GM12878 (cell line): Measurements from ENCODE around the gene RCBTB2.

Experiments used
- ATF3 ChIP-seq: IDR thresholded peaks from 2 replicates; pipeline ENCODE4 v1.6.1; 2011; ENCODE audit warnings: low read depth, mild to moderate bottlenecking, low read length, moderate library complexity, borderline replicate concordance; ENCODE audit errors: extremely low read depth
- CTCF ChIP-seq, 3 experiments: IDR thresholded peaks in 2 of 3; conservative IDR thresholded peaks in 1 of 3; 2 replicates each; pipeline ENCODE4 v1.5.1; 2011; ENCODE audit warnings: low read depth in 3 of 3, low read length in 3 of 3, mild to moderate bottlenecking in 3 of 3, control low read depth in 2 of 3, moderate library complexity in 2 of 3, inconsistent platforms in 1 of 3, mixed read lengths in 1 of 3; ENCODE audit not compliant: control insufficient read depth in 2 of 3, insufficient read depth in 1 of 3; ENCODE audit errors: extremely low read depth in 1 of 3
- JUND ChIP-seq: IDR thresholded peaks from 2 replicates; pipeline ENCODE4 v1.6.1; 2012; ENCODE audit warnings: low read depth, mild to moderate bottlenecking, low read length, improper control_type of control experiment, moderate library complexity
- POLR2AphosphoS2 ChIP-seq: IDR thresholded peaks from 2 replicates; pipeline ENCODE4 v1.6.1; 2011; ENCODE audit warnings: low read depth, mild to moderate bottlenecking, low read length, improper control_type of control experiment, moderate library complexity
- POLR2AphosphoS5 ChIP-seq: IDR thresholded peaks from 2 replicates; pipeline ENCODE4 v1.6.1; 2011; ENCODE audit warnings: mild to moderate bottlenecking, low read length, inconsistent platforms
- TBL1XR1 ChIP-seq: IDR thresholded peaks from 2 replicates; pipeline ENCODE4 v1.6.1; 2012; ENCODE audit warnings: low read depth, low read length, improper control_type of control experiment
- ZNF274 ChIP-seq: IDR thresholded peaks from one replicate; pipeline ENCODE4 v1.8.0; 2011; ENCODE audit not compliant: insufficient read length, insufficient read depth
- TF ChIP-seq, protein P1 (sequence below): IDR thresholded peaks from 2 replicates; pipeline ENCODE4 v1.6.1; 2011; ENCODE audit warnings: borderline replicate concordance, low read depth, mild to moderate bottlenecking, moderate library complexity, low read length; ENCODE audit not compliant: insufficient read depth, poor library complexity, severe bottlenecking

DNA sequence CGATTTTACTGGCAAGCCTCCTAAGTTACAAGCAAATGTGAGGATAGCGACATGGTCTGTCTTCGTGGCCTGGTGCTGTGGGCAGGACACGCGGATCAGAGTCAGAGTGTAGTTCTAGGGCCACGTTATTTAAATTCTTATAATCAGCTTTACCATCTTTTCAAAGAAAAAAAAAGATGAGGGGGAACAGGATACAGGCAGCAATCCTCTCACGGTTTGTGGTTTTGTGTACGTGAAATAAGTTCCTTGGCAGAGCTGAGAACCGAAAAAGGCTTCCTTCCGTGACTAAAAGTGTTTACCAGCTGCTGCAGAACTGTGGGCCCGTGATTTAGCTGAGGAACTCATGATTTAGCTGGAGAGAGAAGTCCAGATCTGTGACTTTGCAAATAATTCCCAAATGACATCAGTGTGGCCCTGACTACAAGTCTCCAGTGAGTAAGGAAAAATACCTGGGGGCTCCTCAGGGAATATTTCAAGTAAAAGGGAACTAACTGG, 27.2 kb downstream of the RCBTB2 start:
- TF ChIP-seq TBL1XR1 = peak; percentile 61; the same call in 1 of the 2 replicates
- TF ChIP-seq, protein P1, sequence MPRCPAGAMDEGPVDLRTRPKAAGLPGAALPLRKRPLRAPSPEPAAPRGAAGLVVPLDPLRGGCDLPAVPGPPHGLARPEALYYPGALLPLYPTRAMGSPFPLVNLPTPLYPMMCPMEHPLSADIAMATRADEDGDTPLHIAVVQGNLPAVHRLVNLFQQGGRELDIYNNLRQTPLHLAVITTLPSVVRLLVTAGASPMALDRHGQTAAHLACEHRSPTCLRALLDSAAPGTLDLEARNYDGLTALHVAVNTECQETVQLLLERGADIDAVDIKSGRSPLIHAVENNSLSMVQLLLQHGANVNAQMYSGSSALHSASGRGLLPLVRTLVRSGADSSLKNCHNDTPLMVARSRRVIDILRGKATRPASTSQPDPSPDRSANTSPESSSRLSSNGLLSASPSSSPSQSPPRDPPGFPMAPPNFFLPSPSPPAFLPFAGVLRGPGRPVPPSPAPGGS = no peak
- no peak for TF ChIP-seq ATF3
- TF ChIP-seq JUND = no peak
- no peak for TF ChIP-seq CTCF (IDR thresholded peaks at IDR 0.05 in 2 of 3, conservative IDR thresholded peaks at IDR 0.05 in 1 of 3; ENCODE audit: control insufficient read depth in 2 of 3, extremely low read depth in 1 of 3, insufficient read depth in 1 of 3, low read depth in 3 of 3, low read length in 3 of 3)
- no peak for TF ChIP-seq POLR2AphosphoS5
- no peak for TF ChIP-seq ZNF274
- no peak for TF ChIP-seq POLR2AphosphoS2
